ENCODE data around the gene CADM2. TPM values are rescaled to one million over a fixed set of nuclear protein-coding genes. Genes with fewer than 3 reads are reported as not detected.

The CADM2 gene
- total RNA-seq, 2 donors from 2014 or later, result 0.27 to 11.7 TPM

DNA sequence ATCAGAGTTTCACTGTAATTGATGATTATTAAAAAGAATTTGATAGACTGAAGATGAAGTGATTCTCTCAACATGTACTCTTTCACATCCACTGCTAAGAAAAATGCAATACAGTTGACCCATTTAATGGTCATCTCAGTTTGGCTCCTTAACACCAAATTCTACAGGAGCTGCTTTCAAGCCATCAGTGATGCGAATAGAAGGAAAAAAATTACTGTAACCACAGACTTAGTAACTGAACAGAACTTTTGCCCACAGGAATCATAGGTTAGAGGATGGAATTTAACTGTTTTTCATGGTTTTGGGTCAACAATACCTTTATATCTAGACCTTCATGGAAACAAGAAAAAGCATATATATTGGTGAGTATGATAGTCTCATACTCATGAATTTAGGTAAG, 633.5 kb downstream of the CADM2 start:
- Histone ChIP-seq H3K27ac (no peak overlapping the region), H3K27me3 (replicated peaks; ENCODE audit: insufficient read depth) (no peaks in the 10 kb centered on the region), H3K36me3 (no peaks in the 10 kb centered on the region), H3K4me3 (no peak overlapping the region), H3K4me1 (replicated peaks) (no peaks in the 10 kb centered on the region), H3K9me3 (no peaks in the 10 kb centered on the region)
- no peak for TF ChIP-seq POLR2AphosphoS5 (IDR thresholded peaks at IDR 0.05)
- TF ChIP-seq, protein P1, sequence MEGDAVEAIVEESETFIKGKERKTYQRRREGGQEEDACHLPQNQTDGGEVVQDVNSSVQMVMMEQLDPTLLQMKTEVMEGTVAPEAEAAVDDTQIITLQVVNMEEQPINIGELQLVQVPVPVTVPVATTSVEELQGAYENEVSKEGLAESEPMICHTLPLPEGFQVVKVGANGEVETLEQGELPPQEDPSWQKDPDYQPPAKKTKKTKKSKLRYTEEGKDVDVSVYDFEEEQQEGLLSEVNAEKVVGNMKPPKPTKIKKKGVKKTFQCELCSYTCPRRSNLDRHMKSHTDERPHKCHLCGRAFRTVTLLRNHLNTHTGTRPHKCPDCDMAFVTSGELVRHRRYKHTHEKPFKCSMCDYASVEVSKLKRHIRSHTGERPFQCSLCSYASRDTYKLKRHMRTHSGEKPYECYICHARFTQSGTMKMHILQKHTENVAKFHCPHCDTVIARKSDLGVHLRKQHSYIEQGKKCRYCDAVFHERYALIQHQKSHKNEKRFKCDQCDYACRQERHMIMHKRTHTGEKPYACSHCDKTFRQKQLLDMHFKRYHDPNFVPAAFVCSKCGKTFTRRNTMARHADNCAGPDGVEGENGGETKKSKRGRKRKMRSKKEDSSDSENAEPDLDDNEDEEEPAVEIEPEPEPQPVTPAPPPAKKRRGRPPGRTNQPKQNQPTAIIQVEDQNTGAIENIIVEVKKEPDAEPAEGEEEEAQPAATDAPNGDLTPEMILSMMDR (IDR thresholded peaks at IDR 0.05), result no peak
- 97% methylated on average over 1 of the region's 1 CpG for WGBS
- DNase-seq (ENCODE audit: low spot score), result no peak
- intact Hi-C loops (cut with DNase I), result no loop called here

DNA sequence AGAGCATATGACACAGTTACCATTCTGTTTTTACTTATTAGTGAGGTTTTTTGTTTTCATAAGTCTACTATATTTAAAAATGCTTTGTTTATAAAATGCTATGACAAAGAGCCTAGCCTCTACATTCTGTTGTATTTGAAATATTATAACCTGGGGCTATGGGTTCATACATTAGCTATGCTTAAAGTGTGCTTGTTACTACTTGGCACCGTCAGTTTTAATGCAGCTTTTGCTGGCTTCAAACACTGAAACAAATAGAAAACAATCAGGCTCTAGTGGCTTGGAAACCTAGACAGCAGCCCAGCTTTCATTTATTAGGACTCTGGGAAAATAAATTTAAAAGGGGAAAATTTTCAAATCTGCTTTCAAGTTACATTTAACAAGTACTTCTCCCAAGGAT, 635.9 kb downstream of the CADM2 start:
- no peak for DNase-seq (ENCODE audit: low spot score)
- Histone ChIP-seq H3K27me3 (replicated peaks; ENCODE audit: insufficient read depth) (no peaks in the 10 kb centered on the region), H3K4me1 (replicated peaks) (no peaks in the 10 kb centered on the region), H3K36me3 (no peaks in the 10 kb centered on the region), H3K4me3 (no peak overlapping the region), H3K9me3 (no peaks in the 10 kb centered on the region), H3K27ac (no peak overlapping the region)
- intact Hi-C loops (cut with DNase I), result no loop called here
- TF ChIP-seq, protein P1 (IDR thresholded peaks at IDR 0.05), result no peak
- TF ChIP-seq POLR2A (IDR thresholded peaks at IDR 0.05) (no peak), POLR2AphosphoS5 (IDR thresholded peaks at IDR 0.05) (no peak)
- WGBS, result 18% methylated on average over 1 of the region's 1 CpG

DNA sequence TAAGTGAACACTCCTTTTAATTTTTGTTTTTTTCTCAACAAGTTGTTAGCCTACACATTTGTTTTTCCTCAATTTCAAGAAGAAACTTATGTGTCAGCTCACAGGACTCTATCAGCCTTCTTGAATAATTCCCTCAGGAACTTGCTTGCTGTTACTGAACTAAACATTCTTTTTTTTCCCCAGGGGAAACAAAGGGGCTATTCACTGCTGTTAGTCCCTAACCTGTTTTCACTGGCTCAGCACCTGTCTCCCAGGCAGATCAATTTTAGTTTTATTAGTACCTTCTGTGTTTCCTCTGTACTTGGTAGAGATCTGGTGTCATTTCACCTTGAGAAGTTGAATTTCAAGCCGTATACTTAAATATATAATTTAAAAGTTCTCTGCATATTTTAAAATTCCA, 644.6 kb downstream of the CADM2 start:
- 53% methylated on average over 1 of the region's 1 CpG for WGBS
- Histone ChIP-seq H3K9me3 (no peaks in the 10 kb centered on the region), H3K4me3 (no peak overlapping the region), H3K4me1 (replicated peaks) (no peaks in the 10 kb centered on the region), H3K27me3 (replicated peaks; ENCODE audit: insufficient read depth) (no peaks in the 10 kb centered on the region), H3K27ac (no peak overlapping the region), H3K36me3 (no peaks in the 10 kb centered on the region)
- DNase-seq (ENCODE audit: low spot score), result no peak
- intact Hi-C loops (cut with DNase I), result no loop called here
- no peak for TF ChIP-seq POLR2A (IDR thresholded peaks at IDR 0.05)
- TF ChIP-seq, protein P1 (IDR thresholded peaks at IDR 0.05), result no peak
- TF ChIP-seq POLR2AphosphoS5 (IDR thresholded peaks at IDR 0.05), result no peak

DNA sequence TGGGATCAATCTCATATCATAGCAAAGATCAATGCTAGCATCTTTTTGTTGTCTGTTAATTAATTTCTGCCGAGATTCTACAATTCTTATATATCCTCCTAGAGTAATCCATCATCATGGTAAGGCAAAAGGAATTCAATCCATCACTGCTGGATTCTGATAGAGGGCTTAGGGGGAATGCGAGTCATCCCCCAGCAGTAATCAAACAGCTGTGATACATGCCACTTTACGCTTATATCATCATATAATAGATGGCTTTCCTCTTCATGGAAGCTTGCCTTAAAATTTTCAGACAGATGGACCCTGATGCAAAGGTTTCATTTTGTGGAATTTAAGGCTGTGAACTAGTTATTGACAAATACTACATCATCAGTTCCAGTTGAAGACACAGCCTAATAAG, 645.9 kb downstream of the CADM2 start:
- no peaks in the 10 kb centered on the region for H3K27me3 ChIP-seq (replicated peaks; ENCODE audit: insufficient read depth)
- H3K36me3 ChIP-seq, result no peaks in the 10 kb centered on the region
- no peaks in the 10 kb centered on the region for H3K9me3 ChIP-seq
- H3K4me3 ChIP-seq, result no peak overlapping the region
- WGBS, result 94% methylated on average over 3 of the region's 3 CpGs
- H3K27ac ChIP-seq, result no peak overlapping the region
- no peaks in the 10 kb centered on the region for H3K4me1 ChIP-seq (replicated peaks)
- intact Hi-C loops (cut with DNase I), result no loop called here
- DNase-seq (ENCODE audit: low spot score), result no peak
- TF ChIP-seq POLR2A (IDR thresholded peaks at IDR 0.05) (no peak), POLR2AphosphoS5 (IDR thresholded peaks at IDR 0.05) (no peak)
- TF ChIP-seq, protein P1 (IDR thresholded peaks at IDR 0.05), result no peak

DNA sequence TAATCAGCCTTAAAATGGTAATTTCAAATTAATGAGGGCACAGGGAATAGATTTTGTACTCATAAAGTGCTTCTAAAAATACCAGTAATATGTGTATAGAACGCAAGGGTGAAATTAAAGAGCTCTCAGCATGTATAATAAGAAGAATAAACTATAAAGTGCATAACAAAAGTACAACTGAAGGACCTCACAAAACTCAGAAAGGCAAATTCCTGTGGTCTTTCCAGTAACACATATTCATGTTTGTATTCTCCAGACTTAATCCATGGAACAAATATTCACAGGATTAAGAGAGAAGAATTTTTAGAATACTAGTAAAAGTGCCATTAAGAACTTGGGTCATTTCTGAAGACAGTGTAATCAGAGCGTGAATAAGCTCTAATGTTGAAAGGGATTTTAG, 646.3 kb downstream of the CADM2 start:
- WGBS, result 69% methylated on average over 2 of the region's 2 CpGs
- Histone ChIP-seq H3K27me3 (replicated peaks; ENCODE audit: insufficient read depth) (no peaks in the 10 kb centered on the region), H3K27ac (no peak overlapping the region), H3K4me1 (replicated peaks) (no peaks in the 10 kb centered on the region), H3K4me3 (no peak overlapping the region), H3K9me3 (no peaks in the 10 kb centered on the region), H3K36me3 (no peaks in the 10 kb centered on the region)
- intact Hi-C loops (cut with DNase I), result no loop called here
- TF ChIP-seq POLR2AphosphoS5 (IDR thresholded peaks at IDR 0.05) (no peak), POLR2A (IDR thresholded peaks at IDR 0.05) (no peak)
- TF ChIP-seq, protein P1 (IDR thresholded peaks at IDR 0.05), result no peak
- DNase-seq (ENCODE audit: low spot score), result no peak

All from prostate gland (tissue), 2 donors.